Vagina (tissue), 2 donors: ENCODE data around the gene DNAH1.

Experiments
- POLR2AphosphoS5 ChIP-seq, 2 donors: sonication (generic); formaldehyde crosslinking; IDR thresholded peaks; one replicate each; pipeline ENCODE4 v1.9.0; 2017; ENCODE audit warnings: antibody characterized with exemption in 2 of 2, mild to moderate bottlenecking in 2 of 2, low read depth in 1 of 2; ENCODE audit not compliant: insufficient read depth in 1 of 2
- TF ChIP-seq, protein P1 (sequence below), 3 experiments: fragments of 450-650 bp in 2 of 3; fragments of 200-600 bp in 1 of 3; sonication (generic) in 1 of 3; IDR thresholded peaks; one replicate each; pipeline ENCODE4 v1.5.1; 2017 to 2019; ENCODE audit warnings: antibody characterized with exemption in 3 of 3, mild to moderate bottlenecking in 2 of 3, moderate library complexity in 2 of 3

DNA sequence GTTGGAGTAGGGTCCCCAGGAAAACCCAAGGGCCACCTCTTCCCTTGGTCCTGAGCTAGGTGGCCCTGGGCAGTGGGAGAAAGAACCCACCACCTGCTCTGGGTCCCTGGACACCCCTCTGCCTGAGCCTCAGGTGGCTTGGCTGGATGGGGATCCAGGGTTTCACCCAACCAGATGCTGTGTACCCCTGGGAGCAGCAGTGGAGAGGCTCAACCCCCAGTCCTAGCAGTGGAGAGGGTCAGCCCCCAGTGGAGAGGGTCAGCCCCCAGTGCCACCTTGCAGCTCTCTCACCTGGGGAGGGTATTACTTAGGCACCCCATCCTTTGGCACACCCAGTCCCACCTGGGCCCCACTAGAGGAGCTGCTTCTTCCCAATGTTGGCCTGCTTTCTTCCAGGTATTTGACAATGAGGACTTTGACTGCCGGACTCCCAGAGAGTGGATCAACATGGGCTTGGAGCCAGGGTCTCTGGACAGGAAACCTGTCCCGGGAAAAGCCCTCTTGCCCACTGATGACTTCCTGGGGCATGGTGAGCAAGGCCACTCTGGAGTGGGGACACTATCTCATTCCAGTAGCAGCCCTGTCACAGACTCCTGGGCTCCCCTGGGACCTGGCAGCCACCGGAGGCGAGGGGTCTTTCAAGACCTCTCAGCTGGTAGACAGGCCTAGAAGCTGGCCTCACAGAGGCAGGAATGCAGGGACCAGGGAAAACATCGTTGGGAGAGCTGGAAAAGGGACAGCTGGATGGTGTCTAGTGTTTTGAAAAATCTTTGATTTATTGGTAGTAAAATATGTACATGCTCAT lies 11.6 kb downstream of the DNAH1 start:
- TF ChIP-seq, protein P1, sequence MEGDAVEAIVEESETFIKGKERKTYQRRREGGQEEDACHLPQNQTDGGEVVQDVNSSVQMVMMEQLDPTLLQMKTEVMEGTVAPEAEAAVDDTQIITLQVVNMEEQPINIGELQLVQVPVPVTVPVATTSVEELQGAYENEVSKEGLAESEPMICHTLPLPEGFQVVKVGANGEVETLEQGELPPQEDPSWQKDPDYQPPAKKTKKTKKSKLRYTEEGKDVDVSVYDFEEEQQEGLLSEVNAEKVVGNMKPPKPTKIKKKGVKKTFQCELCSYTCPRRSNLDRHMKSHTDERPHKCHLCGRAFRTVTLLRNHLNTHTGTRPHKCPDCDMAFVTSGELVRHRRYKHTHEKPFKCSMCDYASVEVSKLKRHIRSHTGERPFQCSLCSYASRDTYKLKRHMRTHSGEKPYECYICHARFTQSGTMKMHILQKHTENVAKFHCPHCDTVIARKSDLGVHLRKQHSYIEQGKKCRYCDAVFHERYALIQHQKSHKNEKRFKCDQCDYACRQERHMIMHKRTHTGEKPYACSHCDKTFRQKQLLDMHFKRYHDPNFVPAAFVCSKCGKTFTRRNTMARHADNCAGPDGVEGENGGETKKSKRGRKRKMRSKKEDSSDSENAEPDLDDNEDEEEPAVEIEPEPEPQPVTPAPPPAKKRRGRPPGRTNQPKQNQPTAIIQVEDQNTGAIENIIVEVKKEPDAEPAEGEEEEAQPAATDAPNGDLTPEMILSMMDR (IDR thresholded peaks at IDR 0.05): no peak
- TF ChIP-seq POLR2AphosphoS5 (IDR thresholded peaks at IDR 0.05; ENCODE audit: insufficient read depth in 1 of 2, low read depth in 1 of 2): no peak
